Stimulated activated naive CD8-positive, alpha-beta T cell treated with anti-CD3 and anti-CD28 coated beads, Interleukin-15, Interleukin-2, amounts not matched to agents 100 ng/mL and 50 ng/mL, for 24 hours (primary cell): ENCODE data around the gene IGF1R.
"Not testable (repeated sequence)": the region's sequence is repeated elsewhere in the genome, so short reads cannot be mapped to it uniquely, and the experiment has no call there.

Experiments
- H3K27ac Mint-ChIP-seq: one replicate; pipeline ENCODE4 v1.8.0; 2021; ENCODE audit warnings: mild to moderate bottlenecking, mixed read lengths
- H3K27me3 Mint-ChIP-seq: one replicate; pipeline ENCODE4 v1.8.0; 2021; ENCODE audit warnings: mixed read lengths
- H3K36me3 Mint-ChIP-seq: one replicate; pipeline ENCODE4 v1.8.0; 2021; ENCODE audit warnings: low read depth, mixed read lengths
- H3K4me1 Mint-ChIP-seq: one replicate; pipeline ENCODE4 v1.8.0; 2021; ENCODE audit warnings: low read depth, mixed read lengths
- H3K4me3 Mint-ChIP-seq: one replicate; pipeline ENCODE4 v1.8.0; 2021; ENCODE audit warnings: mild to moderate bottlenecking, mixed read lengths
- H3K9me3 Mint-ChIP-seq: one replicate; pipeline ENCODE4 v1.8.0; 2021; ENCODE audit warnings: mixed read lengths

IGF1R gene

GRCh38 chr15:98955961-98956723 lies 307.8 kb downstream of the IGF1R start:
- H3K36me3 Mint-ChIP-seq = peaks cover 42% of the 10 kb centered on the region
- H3K4me1 Mint-ChIP-seq = peaks cover 17% of the 10 kb centered on the region
- H3K9me3 Mint-ChIP-seq = no peaks in the 10 kb centered on the region
- H3K27me3 Mint-ChIP-seq = no peaks in the 10 kb centered on the region
- H3K27ac Mint-ChIP-seq = no peak overlapping the region
- H3K4me3 Mint-ChIP-seq = no peak overlapping the region

GRCh38 chr15:98956796-98957553 lies 308.6 kb downstream of the IGF1R start:
- Mint-ChIP-seq H3K4me1 (peaks cover 15% of the 10 kb centered on the region), H3K27me3 (no peaks in the 10 kb centered on the region), H3K4me3 (no peak overlapping the region), H3K9me3 (peaks cover 8% of the 10 kb centered on the region), H3K36me3 (peaks cover 49% of the 10 kb centered on the region), H3K27ac (no peak overlapping the region)

- H3K27ac Mint-ChIP-seq = no peak overlapping the region
- H3K27me3 Mint-ChIP-seq = no peaks in the 10 kb centered on the region
- H3K4me3 Mint-ChIP-seq = no peak overlapping the region
- H3K4me1 Mint-ChIP-seq = peaks cover 8% of the 10 kb centered on the region
- H3K9me3 Mint-ChIP-seq = peaks cover 13% of the 10 kb centered on the region
- peaks cover 49% of the 10 kb centered on the region for H3K36me3 Mint-ChIP-seq
These were observed 309.3 kb downstream of the IGF1R start for GRCh38 chr15:98957655-98958054.

- Mint-ChIP-seq H3K4me3 (no peak overlapping the region), H3K27me3 (no peaks in the 10 kb centered on the region), H3K36me3 (peaks cover 52% of the 10 kb centered on the region), H3K27ac (no peak overlapping the region), H3K4me1 (peaks cover 4% of the 10 kb centered on the region), H3K9me3 (peaks cover 15% of the 10 kb centered on the region)
These were observed 309.7 kb downstream of the IGF1R start for GRCh38 chr15:98958076-98958475.

GRCh38 chr15:98958918-98959639 lies 310.7 kb downstream of the IGF1R start:
- Mint-ChIP-seq H3K4me3 (no peak overlapping the region), H3K27me3 (no peaks in the 10 kb centered on the region), H3K4me1 (no peaks in the 10 kb centered on the region), H3K36me3 (peaks cover 57% of the 10 kb centered on the region), H3K27ac (no peak overlapping the region), H3K9me3 (peaks cover 18% of the 10 kb centered on the region)

GRCh38 chr15:98959640-98960007 lies 311.3 kb downstream of the IGF1R start:
- peaks cover 18% of the 10 kb centered on the region for H3K9me3 Mint-ChIP-seq
- peaks cover 57% of the 10 kb centered on the region for H3K36me3 Mint-ChIP-seq
- H3K27me3 Mint-ChIP-seq = no peaks in the 10 kb centered on the region
- H3K4me1 Mint-ChIP-seq = no peaks in the 10 kb centered on the region
- H3K27ac Mint-ChIP-seq = no peak overlapping the region
- H3K4me3 Mint-ChIP-seq = no peak overlapping the region

DNA sequence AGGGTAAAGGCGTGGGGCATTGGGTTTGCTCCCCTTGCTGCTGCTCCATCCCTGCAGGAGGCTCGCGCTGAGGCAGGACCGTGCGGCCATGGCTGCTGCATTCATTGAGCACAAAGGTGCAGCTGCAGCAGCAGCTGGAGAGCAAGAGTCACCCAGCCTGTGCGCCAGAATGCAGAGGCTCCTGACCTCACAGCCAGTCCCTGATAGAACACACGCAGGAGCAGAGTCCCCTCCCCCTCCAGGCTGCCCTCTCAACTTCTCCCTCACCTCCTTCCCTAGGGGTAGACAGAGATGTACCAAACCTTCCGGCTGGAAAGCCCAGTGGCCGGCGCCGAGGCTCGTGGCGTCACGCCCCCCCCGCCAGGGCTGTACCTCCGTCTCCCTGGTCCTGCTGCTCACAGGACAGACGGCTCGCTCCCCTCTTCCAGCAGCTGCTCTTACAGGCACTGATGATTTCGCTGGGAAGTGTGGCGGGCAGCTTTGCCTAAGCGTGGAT lies 312.3 kb downstream of the IGF1R start:
- H3K27me3 Mint-ChIP-seq = no peaks in the 10 kb centered on the region
- H3K4me3 Mint-ChIP-seq = no peak overlapping the region
- H3K27ac Mint-ChIP-seq = no peak overlapping the region
- peaks cover 57% of the 10 kb centered on the region for H3K36me3 Mint-ChIP-seq
- peaks cover 18% of the 10 kb centered on the region for H3K9me3 Mint-ChIP-seq
- H3K4me1 Mint-ChIP-seq = no peaks in the 10 kb centered on the region

DNA sequence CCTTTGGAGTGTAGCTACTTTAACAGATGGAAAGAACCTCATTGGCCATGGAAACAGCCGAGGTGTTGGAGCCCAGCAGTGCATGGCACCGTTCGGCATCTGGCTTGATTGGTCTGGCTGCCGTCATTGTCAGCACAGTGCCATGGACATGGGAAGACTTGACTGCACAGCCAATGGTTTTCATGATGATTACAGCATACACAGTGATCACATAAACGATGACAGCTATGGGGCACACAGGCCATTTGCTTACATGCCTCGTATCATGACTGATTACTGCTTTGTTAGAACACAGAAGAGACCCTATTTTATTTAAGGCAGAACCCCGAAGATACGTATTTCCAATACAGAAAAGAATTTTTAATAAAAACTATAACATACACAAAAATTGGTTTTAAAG lies 315.1 kb downstream of the IGF1R start:
- no peaks in the 10 kb centered on the region for H3K27me3 Mint-ChIP-seq
- H3K9me3 Mint-ChIP-seq = peaks cover 18% of the 10 kb centered on the region
- no peaks in the 10 kb centered on the region for H3K4me1 Mint-ChIP-seq
- H3K36me3 Mint-ChIP-seq = peaks cover 44% of the 10 kb centered on the region
- no peak overlapping the region for H3K4me3 Mint-ChIP-seq
- no peak overlapping the region for H3K27ac Mint-ChIP-seq

DNA sequence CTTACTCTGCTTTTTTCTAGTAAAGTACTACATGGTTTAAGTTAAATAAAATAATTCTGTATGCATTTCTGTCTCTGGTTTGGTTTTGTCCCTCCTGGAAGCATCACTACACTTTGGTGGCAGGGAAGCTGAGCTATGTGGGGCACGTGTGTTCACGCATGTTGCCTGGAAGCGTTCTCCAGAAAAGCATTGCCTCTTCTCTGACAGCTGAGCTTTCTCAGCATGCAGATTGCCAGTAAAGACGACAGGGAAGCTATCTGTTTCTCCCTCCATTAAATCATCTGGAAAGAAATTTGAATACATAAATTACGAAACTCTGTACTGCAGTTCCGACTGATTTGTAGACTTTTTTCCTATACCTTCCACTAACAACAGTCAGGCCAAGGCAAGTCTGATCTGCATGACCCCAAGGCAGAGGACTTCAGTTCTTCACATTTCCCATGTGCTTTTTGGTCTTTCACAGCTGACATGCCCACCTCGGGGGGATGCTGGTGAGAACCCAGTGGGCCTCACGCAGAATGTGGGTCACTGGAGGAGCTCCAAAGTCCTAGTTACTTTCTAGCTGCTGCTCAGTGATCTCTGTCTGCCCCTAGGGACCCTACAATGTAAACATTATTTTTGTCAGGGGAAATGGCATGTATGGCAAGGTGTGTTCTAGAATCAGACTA lies 316.3 kb downstream of the IGF1R start:
- Mint-ChIP-seq H3K27ac (no peak overlapping the region), H3K4me1 (no peaks in the 10 kb centered on the region), H3K4me3 (no peak overlapping the region), H3K9me3 (peaks cover 18% of the 10 kb centered on the region), H3K27me3 (no peaks in the 10 kb centered on the region), H3K36me3 (peaks cover 36% of the 10 kb centered on the region)

GRCh38 chr15:98965134-98965491 lies 316.8 kb downstream of the IGF1R start:
- Mint-ChIP-seq H3K36me3 (peaks cover 31% of the 10 kb centered on the region), H3K9me3 (peaks cover 18% of the 10 kb centered on the region)
- H3K27me3 Mint-ChIP-seq, H3K4me3 Mint-ChIP-seq, H3K27ac Mint-ChIP-seq, H3K4me1 Mint-ChIP-seq: not testable (repeated sequence)

- Mint-ChIP-seq H3K4me3 (no peak overlapping the region), H3K9me3 (peaks cover 18% of the 10 kb centered on the region), H3K27me3 (no peaks in the 10 kb centered on the region), H3K36me3 (peaks cover 29% of the 10 kb centered on the region), H3K4me1 (no peaks in the 10 kb centered on the region), H3K27ac (no peak overlapping the region)
These were observed 317.3 kb downstream of the IGF1R start for GRCh38 chr15:98965597-98965996.

DNA sequence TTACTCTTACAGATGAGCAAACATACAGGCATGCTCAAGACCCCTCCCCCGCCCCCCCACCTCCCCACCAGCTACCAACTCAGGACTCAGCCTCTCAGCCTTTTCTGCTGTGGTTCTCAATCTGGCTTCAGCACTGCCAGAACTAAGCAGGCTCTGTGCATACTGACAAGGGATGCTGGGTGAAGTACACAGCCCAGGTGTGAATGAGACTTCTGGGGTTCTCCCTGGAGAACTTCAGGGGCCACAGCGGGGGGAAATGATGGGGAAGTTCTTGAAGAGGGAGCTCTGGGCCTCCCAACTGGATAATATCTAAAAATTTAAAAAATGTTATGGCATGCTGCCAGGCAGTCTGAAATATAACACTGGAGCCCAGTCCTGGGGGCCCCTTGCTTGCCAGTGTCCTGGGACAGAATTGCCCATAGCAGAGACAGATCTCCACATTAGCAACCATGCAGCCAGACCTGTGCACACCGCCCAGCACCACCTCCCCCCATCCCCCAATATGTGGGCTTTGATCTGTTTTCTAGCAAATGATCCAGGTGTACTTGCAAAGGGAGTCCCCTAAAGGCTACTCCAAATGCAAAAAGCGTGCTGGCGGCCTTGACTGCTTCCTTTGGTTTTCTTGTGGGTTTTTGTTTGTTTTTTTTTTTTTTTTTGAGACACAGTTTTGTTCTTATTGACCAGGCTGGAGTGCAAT lies 317.9 kb downstream of the IGF1R start:
- Mint-ChIP-seq H3K4me3 (no peak overlapping the region), H3K4me1 (no peaks in the 10 kb centered on the region), H3K27ac (no peak overlapping the region), H3K36me3 (peaks cover 23% of the 10 kb centered on the region), H3K9me3 (peaks cover 17% of the 10 kb centered on the region), H3K27me3 (no peaks in the 10 kb centered on the region)

- Mint-ChIP-seq H3K4me3 (no peak overlapping the region), H3K9me3 (peaks cover 9% of the 10 kb centered on the region), H3K36me3 (peaks cover 15% of the 10 kb centered on the region), H3K4me1 (no peaks in the 10 kb centered on the region), H3K27ac (no peak overlapping the region), H3K27me3 (no peaks in the 10 kb centered on the region)
These were observed 318.8 kb downstream of the IGF1R start for GRCh38 chr15:98967096-98967495.

DNA sequence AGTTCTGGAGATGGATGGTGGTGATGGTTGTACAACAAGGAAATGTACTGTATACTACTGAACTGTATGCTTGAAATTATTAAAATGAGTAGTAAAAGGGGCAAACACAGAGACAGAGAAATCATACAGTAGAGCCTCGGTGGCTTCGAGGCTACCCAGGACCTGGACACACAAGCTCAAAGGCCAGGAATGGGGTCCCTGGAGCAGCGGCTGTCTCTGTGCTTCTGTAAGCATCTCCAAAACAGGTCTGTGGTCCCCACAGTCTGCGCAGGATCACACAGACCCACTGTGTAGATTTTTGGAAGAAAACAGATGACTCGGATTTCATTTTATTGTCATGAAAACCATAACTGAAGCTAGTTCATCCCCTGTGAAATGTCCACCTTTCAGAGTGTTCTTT lies 319.6 kb downstream of the IGF1R start:
- no peak overlapping the region for H3K27ac Mint-ChIP-seq
- H3K36me3 Mint-ChIP-seq = peaks cover 6% of the 10 kb centered on the region
- H3K9me3 Mint-ChIP-seq = peaks cover 4% of the 10 kb centered on the region
- no peak overlapping the region for H3K4me3 Mint-ChIP-seq
- no peaks in the 10 kb centered on the region for H3K4me1 Mint-ChIP-seq
- H3K27me3 Mint-ChIP-seq = no peaks in the 10 kb centered on the region
